ENCODE measurements around the gene PTPRT.

PTPRT gene

DNA sequence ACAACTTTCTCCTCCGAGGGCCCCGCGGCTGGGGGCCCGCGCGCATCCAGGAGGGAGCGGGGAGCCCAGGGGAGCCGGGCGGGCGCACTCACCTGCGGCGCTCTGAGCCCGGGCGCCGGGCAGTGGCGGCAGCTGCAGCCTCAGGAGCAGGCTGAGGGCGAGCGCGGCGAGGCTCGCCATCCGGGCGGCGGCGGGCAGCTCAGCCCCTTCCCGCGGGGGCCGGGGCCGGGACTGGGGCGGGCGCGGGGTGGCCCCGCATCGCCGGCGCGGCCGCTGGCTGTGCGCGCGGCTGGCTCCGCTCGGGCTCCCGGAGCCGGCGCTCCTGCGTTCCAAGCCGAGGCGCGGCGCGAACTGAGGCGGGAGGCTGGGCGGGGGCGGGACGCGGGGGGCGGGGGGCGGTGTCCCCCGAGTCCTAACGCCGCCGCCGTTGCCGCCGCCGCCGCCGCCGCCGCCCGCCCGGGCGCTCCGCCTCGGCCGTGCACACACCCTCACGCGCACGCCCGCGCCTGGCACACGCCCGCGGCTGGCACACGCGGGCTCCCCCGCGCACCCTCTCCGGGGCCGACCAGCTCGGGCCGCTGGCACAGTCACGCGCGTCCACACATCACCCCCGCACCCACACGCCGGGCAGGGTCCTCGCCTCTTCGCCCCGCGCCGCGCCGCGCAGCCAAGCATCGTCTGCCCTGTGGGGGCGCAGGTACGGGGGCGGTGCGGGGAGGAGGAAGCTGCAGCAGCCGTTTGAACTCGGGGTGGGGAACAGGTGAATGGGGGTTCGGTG, at the start of gene PTPRT:
TSS of gene PTPRT (minus strand) at position 353 of the 778 bp plus-strand sequence. CDS start at position 180, 173 bp downstream.
- FAIRE-seq = no peak
- DNase-seq (ENCODE audit: insufficient read length, low spot score) = no peak

DNA sequence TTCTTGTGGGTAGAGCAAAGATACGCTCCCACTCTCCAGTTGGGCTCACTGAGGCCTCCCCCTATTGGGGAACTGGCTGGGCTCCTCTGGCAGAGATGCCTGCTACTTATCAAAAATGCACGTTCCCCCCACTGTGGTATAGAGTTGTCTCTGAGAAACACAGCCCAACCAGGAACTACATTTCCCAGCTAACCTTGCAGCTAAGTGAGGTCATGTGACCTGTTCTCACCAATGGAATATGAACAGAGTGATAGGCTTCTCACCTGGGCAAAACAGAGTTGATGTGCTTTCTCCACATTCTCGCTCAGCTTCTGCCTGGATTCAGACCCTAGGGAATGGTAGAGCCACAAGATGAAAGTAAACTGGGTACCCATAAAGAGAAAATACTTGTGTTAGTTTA, 49.1 kb upstream of the PTPRT start:
- DNase-seq (ENCODE audit: insufficient read length, low spot score) = no peak
- FAIRE-seq = peak; percentile 58

DNA sequence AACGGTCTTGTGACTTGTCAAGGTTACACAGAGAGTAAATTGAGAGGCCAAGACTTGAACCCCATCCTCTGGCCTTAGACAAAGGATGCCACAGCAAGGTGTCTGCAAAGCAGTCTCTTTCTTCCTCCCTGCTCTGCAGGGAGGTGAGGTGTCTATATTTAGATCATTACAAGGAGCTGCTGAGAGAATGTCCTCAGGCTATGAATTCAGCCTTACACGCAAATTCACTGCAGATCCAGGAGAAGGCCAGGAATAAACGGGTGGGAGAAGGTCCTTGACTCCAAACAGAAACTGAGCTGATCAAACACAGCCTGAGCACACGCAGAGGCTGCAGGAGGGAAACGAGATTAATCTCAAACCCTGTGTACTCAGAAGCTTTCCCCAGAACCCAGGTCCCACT, 48.6 kb upstream of the PTPRT start:
- FAIRE-seq (no peak), DNase-seq (ENCODE audit: insufficient read length, low spot score) (no peak)

DNA sequence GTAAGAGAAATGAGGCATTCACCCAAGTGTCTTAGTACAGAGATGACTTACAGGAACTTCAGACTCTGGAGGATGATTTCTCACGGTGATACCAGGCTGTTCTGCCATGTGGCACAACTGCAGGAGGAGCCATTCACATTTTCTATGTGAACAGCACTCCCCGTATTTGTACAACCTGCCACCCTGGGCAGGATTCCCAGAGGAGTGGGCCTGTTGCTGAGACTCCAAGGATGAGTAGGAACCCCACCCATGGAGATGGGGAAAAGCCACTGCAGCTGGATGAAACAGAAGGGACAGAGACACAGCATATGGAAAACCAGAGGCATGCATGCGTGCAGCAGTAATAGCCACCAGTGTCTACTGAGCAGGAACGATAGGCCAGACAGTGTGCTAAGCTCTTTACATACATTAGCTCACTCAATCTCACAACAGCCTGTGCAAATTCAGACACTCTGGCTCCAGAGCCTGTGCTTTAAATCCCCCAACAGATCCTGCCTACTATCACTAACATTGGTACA, 48.0 kb upstream of the PTPRT start:
- FAIRE-seq (peak; percentile 16), DNase-seq (ENCODE audit: insufficient read length, low spot score) (no peak)

DNA sequence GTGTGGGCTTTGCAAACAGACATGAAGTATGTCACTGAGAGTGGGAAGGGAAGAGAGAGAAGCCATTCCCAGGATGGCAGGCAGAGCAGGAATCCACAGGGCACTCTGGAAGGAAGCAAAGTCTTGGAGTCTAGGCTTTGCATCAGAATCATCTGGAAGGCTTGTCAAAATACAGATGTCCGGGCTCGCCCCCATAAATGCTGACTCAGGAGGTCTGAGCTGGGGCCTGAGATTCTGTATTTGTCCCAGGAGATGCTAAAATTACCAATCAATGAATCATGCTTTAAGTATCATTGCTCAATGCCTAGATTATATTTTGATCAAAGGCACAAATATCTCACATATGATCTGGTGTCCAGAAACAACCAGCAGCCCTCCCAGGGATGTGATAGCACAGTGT, 46.3 kb upstream of the PTPRT start:
- FAIRE-seq (no peak), DNase-seq (ENCODE audit: insufficient read length, low spot score) (no peak)

DNA sequence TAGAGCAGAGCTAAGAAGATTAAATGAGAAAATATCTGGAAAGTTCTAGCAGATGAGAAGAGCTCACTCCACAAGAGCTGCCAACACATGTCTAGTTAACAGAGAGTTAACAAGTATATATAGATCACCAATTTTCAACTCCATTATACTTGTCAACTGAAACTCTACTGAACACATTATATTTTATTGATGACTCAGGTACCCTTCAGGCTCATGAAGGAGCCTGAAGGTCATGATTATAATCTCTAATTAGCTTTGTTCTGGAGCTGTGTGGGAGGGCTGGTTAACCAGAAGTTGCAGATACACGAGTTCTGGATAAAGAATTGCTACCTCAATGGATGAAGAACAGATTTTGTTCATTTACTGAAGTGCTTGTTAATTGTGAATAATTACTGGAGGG, 42.1 kb upstream of the PTPRT start:
- no peak for DNase-seq (ENCODE audit: insufficient read length, low spot score)
- no peak for FAIRE-seq

DNA sequence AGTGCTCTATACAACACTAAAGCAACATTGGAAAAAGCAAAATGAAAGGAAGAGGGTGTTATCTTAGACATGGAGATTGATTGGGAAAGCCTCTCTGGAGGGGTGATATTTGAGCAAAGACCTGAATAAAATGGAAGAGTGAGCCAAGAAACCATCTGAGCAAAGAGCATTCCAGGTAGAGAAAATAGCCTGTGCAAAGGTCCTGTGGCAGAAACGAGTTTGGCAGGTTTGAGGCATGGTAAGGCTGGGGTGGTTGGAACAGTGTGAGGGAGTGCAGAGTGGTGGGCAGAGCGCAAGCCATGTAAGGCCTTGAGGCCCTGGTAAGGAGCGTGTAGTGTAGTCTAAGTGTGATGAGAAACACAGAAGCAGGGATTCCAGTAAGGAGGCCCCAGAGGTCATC, 40.0 kb upstream of the PTPRT start:
- FAIRE-seq = peak; percentile 57
- no peak for DNase-seq (ENCODE audit: insufficient read length, low spot score)

DNA sequence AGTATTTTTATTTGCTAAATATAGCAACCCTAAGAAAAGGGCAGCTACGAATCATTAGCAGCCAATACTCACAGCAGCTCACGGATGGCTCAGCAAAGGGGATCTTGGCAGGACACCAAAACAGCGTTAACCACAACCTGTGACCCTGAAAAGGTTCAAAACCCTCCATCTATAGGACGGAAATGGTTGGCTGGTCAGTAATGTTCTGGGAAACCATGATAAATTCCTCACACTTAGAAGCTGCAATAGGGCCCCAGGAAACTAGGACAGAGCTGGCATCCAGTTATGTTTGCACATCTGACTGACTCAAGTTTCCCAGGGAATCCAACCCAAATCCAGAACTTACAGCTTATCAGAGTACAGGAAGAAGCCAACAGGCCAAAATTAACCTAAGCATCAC, 30.9 kb upstream of the PTPRT start:
- FAIRE-seq = peak; percentile 69

DNA sequence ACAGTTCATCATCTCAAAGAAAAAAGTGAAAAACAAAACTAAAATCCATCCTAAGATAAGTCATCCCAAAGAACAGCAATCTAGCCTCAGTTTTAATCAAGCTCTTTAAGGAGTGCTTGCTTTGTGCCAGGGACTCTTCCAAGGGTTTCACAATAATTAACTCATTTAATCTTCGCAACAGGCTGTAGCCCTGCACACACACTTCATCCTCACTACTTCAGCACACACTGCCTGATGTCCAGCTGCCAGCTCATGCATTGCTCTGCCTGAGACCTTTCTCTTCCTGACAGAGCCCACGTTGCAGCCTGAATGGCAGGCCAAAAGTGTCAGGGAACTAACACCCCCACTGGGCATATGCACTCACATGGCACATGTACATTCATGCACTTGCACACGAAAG, 21.2 kb upstream of the PTPRT start:
- FAIRE-seq = peak; percentile 90

More for the DNA sequence above, 30.9 kb upstream of the PTPRT start:
- DNase-seq (ENCODE audit: insufficient read length, low spot score) = no peak

DNA sequence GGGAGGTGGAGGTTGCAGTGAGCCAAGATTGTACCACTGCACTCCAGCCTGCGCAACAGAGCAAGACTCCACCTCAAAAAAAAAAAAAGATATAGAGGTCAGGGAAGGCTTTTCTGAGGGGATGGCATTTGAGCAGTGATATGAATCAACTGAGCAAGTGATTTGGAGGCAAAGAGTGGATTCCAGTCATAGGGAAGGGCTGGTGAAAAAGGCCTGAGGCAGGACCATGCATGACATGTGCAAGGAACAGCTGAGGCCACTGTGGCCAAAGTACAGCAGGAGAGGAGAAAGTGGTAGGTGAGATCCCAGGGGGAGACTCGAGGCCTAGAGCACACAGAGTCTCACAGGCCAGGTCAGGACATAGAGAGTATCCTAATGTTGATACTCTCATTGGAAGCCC, 20.1 kb upstream of the PTPRT start:
- DNase-seq (ENCODE audit: insufficient read length, low spot score) (no peak), FAIRE-seq (no peak)

More for the DNA sequence above, 21.2 kb upstream of the PTPRT start:
- no peak for DNase-seq (ENCODE audit: insufficient read length, low spot score)

DNA sequence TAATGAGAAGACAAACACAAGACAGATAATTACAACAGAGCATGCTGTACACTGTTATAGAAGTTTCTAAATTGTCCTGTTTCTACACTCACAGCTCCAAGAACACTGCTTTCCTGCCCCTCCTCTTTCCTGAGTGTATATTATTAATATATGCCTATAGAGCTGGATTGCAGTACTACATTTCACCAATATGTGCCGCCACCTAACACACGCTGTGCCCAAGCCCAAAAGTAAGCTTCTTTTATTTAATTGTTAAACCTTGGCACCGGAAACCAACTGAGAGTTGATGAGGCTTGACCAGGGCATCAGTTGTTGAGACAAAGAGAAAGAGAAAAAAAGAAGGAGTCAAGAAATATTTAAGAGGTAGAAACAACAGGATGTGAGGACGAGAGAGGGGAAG, 16.0 kb upstream of the PTPRT start:
- FAIRE-seq = no peak

DNA sequence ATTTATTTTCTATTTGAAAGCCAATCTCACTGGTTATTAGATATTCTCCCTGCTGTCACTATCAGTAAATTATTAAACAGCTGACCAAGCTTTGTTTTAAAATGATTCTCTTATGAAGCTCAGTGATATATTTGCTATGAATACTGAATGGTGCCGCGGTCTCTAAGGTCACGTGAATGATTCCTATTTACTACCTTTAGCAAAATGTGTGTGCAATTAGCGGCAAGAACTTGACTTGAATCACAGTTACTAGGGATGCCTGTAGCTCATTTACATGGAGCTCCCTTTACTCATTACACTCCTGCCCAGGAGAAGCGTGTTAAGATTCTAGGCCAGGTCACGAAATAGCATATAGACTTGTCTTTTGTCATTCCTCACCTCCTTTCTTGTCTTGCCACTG, 12.4 kb upstream of the PTPRT start:
- FAIRE-seq (no peak), DNase-seq (ENCODE audit: insufficient read length, low spot score) (no peak)

More for the DNA sequence above, 16.0 kb upstream of the PTPRT start:
- DNase-seq (ENCODE audit: insufficient read length, low spot score) = no peak

DNA sequence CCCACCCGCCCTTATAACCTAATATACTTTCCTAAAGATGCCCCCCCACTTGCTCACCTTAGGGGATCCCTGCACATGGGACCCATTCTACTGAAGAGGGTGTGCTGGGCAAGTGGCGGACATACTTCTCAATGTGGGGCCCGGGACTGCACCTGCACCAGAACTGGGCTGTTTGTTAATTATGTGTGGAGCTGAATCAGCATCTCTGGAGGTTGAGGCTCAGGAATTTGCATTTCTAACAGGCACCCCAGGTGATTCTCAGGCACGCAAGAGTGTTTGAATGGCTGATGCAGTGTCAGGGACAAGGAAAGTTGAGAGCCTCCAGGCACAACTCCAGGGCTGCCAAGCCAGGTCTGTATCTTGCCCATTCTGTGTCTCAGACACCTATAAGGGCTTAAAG, 8.9 kb upstream of the PTPRT start:
- DNase-seq (ENCODE audit: insufficient read length, low spot score) = no peak

DNA sequence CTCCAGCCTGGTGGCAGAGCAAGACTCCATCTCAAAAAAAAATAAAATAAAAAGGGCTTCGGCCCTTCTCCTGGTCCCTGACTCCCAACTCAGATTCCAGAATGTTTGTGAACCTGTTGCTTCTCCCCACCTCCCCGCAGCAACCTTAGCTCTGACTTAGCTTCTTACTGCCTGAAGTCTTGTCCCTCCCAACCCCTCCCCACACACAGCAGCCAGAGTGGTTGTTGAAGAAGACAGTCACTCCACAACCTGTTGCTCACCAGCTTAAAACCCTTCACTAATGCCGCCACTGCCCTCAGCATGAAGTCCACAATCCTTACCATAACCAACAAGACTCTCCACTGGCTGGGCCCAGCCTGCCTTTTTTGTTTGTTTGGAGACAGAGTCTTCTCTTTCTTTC, 6.5 kb upstream of the PTPRT start:
- DNase-seq (ENCODE audit: insufficient read length, low spot score) = no peak
- FAIRE-seq = no peak

More for the DNA sequence above, 8.9 kb upstream of the PTPRT start:
- peak; percentile 38 for FAIRE-seq

DNA sequence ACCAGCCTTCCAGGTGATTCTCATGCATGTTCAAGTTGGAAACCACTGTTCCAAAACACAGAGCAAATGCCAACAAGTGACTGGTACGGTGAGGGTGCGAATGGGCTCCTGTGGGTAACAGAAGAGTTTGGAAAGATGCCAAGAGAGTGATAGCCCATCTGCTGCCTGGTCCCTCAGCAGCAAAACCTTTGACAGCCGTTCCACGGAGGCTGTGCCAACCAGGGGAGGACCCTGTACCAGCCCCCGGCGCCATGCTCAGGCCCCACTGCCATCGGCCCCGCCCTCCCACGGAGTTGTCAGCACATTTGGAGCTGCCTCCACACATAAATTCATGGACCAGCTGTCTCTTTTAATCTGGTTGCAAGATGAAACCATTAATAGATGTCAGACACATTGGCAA, 4.4 kb upstream of the PTPRT start:
- FAIRE-seq = peak; percentile 23
- DNase-seq (ENCODE audit: insufficient read length, low spot score) = no peak

DNA sequence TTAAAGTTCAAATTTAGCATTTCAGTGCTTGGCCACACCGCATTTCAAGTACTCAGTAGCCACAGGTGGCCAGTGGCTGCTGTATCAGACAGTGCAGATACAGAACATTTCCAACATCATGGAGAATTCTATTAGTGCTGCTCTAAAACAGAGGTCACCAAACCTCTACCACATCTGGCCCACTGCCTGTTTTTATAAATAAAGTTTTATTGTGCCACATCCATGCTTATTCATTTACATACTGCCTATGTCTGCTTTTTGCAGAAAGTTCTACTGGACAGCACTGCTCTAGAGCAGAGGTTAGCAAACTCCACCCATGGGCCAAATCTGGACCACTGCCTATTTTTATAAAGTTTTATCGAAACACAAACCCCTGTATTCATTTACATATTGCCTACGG, 3.7 kb upstream of the PTPRT start:
- DNase-seq (ENCODE audit: insufficient read length, low spot score) = no peak
- no peak for FAIRE-seq

DNA sequence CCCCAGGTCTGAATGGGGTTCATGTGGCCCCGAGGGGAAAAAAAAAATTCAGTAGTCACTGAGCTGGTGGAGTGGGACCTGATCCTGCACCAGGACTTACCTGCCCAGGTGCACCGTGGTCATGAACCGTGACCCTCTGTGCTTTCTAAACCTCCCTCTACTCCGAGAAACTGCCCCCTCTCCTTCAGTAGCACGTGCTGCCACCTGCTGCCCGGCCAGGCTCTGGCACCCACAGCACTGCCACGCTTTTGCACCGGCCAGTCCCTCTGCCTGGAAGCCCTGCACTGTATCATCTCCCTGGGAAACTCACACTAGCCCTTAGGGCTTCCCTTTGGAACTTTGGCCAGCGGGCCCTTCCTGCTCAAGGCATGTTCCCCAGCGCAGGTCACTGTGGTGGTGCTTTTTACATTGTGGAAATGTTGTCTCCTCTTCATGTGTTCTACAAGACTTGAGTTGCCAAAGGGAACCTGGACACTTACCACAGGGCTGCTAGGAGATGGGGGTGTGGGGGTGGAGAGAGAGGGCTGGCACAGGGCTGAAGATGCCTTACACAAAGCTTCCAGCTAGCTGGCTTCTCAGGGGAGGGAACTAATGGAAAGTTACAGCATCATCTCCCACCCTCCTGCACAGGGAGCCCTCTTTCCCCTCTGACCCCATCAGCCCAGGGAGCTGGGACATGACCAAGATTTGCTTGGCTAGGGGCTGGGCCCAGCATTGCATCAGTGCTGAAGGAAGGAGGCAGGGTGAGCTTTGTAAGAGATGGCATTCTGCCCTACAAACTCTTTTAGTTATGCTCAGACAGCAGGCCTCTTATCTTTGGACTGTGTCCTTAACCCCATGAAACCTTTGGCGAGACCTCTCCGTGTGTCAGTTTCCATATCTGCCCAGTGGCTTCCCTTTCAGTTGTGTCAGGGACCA, 2.5 kb upstream of the PTPRT start:
- peak; percentile 63 for DNase-seq (ENCODE audit: insufficient read length, low spot score)
- peak; percentile 79 for FAIRE-seq

DNA sequence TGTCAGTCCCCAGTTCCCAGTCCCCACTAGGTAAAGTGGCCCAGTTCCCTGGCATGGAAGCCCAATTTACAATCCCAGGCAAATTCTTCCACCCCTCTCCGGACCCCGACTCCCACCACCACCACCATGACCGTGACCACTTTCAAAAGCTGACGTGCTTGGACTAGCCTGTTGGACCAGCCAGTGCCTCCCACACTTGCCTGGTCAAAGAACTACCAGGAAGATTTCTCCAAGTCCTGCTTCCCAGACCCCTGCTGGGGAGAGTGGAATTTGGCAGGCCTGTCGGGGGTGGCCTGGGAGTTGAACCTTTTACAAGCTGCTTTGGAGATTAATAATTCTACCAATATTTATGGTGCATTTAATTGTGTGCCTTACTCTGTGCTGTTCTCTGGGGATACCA, 1.4 kb upstream of the PTPRT start:
- DNase-seq (ENCODE audit: insufficient read length, low spot score) (no peak), FAIRE-seq (no peak)

DNA sequence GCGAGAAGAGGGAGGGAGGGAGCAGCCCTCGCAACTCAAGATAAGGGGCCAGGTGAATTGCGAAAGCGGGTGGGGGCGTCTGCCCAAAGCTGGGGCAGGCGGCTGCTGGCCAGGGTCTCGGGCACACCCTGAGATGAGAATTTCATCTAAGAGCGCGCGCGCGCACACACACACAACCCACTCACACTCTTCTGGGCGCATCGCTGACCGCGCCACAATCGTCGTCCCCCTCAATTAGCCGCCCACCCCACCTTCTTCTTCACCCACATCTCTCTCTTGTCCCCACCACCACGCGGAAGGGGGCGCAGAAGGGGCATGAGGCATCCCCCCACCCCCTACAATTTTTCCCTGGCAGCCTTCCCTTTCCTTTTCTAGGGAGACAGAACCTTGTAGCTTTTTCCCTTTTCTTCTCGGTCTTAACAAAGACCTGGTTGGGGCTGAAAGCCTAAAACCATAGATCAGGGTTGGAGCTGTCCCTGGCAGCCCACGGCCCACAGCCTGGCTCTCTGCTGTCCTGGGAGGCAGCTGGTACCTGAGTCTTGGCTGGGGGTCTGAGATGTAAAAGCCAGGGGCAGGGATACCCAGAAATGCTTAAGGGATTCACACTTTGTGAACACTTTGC, 737 bp upstream of the PTPRT start:
- DNase-seq (ENCODE audit: insufficient read length, low spot score) = no peak
- no peak for FAIRE-seq

DNA sequence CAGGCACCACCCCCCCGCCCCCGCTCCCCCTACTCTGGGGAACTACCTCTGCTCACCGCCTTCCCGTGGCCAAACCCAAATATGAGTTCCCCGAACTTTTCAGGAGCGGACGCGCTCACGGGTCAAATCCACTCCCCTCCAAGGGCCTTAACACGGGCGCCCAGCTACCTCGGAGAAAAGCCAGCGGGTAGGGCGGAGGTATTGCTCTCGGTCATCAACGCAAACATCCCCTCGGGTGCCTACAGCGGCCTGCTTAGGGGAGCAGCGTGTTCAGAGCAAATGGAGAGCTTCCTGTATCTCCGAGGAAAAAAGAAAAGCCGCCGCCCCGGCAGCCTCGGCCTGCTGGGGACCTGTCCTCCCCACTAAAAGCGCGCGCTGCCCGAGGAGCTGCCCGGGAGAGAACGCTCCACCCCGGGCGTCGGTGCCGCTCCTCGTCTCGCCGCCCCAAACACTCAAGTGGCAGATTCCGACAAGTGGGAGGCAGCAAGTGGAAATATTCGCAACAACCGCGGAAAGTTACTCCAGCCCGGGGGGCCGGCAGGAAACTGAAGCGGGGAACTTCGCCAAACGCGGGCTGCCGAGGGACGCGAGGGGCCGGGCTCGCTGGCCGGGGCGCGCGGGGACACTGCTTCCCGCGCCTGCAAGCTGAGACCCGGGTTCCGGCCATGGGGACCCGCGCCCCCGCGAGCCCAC, 699 bp downstream of the PTPRT start:
- DNase-seq (ENCODE audit: insufficient read length, low spot score) (no peak), FAIRE-seq (no peak)
